Stimulated activated CD8-positive, alpha-beta memory T cell treated with anti-CD3 and anti-CD28 coated beads, Interleukin-4, amount 100 ng/mL, for 4 hours (primary cell): ENCODE results near the gene ALDH2.
"Not testable (repeated sequence)": the region's sequence is repeated elsewhere in the genome, so short reads cannot be mapped to it uniquely, and the experiment has no call there.

Experiments used
- DNase-seq, 2 donors: peaks; one replicate each; pipeline ENCODE4 v3.0.0-alpha.2; 2020; ENCODE audit warnings: low read depth in 2 of 2, low spot score in 1 of 2

ALDH2 gene

GRCh38 chr12:111766608-111767361 is at the start of gene ALDH2:
Gene ALDH2, plus strand, starts transcription at chr12:111766933. Its CDS starts 50 bp downstream, at chr12:111766983.
- DNase-seq, result peak in 1 of 2 donors; percentile 8

DNA sequence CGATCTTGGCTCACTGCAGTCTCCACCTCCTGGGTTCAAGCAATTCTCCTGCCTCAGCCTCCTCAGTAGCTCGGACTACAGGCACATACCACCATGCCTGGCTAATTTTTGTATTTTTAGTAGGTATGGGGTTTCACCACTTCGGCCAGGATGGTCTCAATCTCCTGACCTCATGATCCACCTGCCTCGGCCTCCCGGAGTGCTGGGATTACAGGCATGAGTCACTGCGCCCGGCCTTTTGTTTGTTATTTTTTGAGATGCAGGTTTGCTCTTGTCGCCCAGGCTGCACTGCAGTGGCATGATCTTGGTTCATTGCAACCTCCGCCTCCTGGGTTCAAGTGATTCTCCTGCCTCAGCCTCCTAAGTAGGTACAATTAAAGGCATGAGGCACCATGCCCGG is 47.4 kb upstream of the ALDH2 start:
- DNase-seq, result not testable (repeated sequence)

DNA sequence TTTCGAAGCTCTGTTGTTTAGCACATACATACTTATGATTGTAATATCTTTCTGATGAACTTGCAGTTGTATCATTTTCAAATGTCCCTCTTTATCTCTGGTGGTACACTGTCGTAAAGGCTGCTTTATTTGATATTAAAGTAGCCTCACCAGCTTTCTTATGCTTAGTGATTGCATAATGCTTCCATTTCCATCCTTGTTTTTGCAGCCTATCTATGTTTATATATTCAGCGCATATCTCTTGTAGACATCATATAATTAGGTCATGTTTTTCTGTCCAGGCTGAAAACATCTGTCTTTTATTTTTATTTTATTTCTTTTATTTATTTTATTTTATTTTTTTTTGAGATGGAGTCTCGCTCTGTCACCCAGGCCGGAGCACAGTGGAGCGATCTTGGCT is 46.3 kb upstream of the ALDH2 start:
- no peak for DNase-seq

- not testable (repeated sequence) for DNase-seq
These were observed 42.9 kb upstream of the ALDH2 start for GRCh38 chr12:111723646-111724360.

DNA sequence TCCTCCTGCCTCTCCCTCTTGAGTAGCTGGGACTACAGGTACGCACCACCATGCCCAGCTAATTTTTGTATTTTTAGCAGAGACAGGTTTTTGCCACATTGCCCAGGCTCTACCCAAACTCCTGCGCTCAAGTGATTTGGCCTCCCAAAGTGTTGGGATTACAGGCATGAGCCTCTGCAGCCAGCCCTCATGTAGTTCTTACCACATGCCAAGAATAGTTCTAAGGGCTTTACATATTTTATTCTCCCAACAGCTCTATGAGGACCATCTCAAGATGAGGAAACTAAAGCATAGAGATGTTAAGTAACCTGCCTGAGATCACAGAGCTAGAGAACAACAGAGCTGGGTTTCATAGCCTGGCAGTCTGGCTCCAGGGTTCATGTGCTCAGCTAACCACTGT is 37.9 kb upstream of the ALDH2 start:
- DNase-seq, result no peak

GRCh38 chr12:111730420-111730819 is 36.3 kb upstream of the ALDH2 start:
- no peak for DNase-seq

- no peak for DNase-seq
These were observed 33.9 kb upstream of the ALDH2 start for GRCh38 chr12:111732786-111733185.

GRCh38 chr12:111733340-111733915 is 33.3 kb upstream of the ALDH2 start:
- no peak for DNase-seq

- DNase-seq, result not testable (repeated sequence)
These were observed 27.2 kb upstream of the ALDH2 start for GRCh38 chr12:111739524-111739923.

DNA sequence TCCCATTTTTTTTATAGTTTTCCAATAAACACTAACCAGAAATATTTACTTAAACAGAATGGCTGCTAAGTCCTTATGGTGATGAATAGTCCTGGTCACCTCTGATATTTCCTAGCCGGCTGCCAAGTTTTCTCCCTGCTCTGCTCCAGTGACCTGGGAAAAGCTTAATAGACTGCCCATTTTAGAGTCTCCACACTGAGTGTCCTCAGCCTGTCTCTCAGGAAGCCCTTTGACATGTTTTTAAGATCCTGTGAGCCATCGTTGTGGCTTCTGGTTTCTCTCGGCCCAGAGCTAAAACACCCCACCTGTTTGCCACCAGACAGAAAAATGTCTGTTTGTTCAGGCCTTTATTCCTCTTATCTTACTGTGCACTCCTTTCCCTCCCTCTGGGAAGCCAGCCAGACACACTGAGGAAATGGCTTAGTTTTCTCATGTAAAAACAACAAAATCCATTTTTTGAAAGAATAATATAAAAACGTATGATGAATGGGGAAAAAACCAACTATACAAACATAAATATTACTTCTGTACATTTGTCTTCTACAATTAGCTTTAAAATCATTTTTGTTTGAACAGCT is 25.4 kb upstream of the ALDH2 start:
- DNase-seq, result no peak

- DNase-seq, result no peak
These were observed 21.5 kb upstream of the ALDH2 start for GRCh38 chr12:111745211-111745610.

DNA sequence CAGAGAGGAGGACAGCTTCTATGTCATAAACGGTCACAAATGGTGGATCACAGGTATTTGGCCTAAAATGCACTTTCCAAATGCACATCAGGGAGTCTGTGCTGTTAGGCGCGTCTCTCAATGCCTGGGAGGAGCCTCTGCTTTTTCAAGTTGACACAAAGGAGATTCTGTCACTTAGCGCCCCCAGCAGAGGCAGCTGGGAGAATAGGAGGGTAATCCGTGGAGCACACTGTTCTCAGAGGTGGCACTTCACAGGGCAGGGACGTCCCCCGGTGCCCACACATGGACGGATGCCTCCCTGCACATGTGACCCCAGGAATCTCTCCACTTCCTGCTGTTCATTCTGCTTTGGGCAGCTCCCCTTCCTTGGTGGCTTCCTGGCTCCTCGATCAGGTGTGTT is 19.4 kb upstream of the ALDH2 start:
- no peak for DNase-seq

DNA sequence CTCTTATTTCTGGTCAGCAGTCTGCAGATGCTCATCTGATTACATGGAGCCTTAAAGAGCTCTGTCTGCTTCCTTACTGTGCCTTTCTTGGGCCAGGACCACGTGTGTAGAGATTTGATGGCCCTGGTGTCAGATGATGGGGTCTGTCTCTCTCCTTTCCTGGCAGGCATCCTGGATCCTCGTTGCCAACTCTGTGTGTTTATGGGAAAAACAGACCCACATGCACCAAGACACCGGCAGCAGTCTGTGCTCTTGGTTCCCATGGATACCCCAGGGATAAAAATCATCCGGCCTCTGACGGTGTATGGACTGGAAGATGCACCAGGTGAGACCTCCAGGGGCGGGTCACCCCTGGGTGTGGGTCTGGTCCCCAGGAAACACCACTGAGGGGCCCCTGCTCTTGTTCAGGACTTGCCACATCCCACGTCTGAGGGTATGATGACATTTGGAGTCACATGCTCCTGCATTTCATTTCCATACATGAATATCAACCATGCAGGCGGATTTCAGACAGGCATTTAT is 18.5 kb upstream of the ALDH2 start:
- DNase-seq, result no peak

- DNase-seq, result no peak
These were observed 17.9 kb upstream of the ALDH2 start for GRCh38 chr12:111748867-111749266.

- no peak for DNase-seq
These were observed 17.3 kb upstream of the ALDH2 start for GRCh38 chr12:111749391-111749790.

DNA sequence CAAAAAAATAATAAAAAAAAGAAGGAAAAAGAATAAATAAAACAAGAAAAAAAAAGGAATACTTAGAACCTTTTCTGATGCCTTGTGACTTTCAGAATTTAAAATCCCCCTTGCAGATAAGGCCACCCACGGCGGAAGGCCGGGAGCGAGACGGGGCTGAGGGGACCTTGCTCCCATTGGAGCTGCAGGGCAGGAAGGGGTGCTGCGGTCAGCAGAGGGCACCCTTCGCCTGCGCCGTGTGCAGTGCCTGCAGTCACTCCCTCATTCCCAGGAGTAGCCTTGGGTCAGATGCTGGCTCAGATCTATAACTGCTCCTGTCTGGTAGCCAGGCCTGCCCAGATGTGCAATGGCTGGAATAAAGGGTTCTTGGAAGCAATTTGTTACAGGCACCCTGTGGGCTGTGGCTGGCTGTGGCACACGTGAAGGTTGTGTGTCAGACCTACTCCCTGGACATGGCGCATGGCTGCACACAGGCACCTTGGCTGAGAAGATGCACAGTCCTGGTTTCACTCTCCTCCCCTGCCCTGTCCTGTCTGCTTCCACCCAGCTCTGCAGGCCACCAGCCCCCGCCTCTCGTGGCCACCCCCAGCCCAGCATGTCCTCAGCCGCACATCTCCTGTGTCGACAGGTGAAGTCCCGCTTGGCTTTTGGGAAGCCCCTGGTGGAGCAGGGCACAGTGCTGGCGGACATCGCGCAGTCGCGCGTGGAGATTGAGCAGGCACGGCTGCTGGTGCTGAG is 13.4 kb upstream of the ALDH2 start:
- DNase-seq, result no peak

- no peak for DNase-seq
These were observed 12.1 kb upstream of the ALDH2 start for GRCh38 chr12:111754671-111755070.

DNA sequence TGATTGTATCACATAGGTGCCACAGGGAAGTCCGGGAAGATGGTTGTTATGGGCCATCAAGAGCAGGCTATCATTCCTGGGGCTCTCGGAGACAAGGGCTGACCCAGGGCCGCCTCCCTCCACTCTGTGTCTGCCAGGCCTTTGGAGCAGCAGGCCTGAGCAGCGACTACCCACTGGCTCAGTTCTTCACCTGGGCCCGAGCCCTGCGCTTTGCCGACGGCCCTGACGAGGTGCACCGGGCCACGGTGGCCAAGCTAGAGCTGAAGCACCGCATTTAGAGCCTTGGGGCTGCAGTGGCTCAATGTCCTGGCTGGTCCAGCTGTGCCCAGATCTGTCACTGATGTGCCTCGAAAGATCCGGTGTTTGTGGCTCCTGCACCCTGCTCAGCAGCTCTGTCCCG is 10.5 kb upstream of the ALDH2 start:
- DNase-seq, result no peak

GRCh38 chr12:111756681-111757080 is 10.1 kb upstream of the ALDH2 start:
- DNase-seq, result no peak

DNA sequence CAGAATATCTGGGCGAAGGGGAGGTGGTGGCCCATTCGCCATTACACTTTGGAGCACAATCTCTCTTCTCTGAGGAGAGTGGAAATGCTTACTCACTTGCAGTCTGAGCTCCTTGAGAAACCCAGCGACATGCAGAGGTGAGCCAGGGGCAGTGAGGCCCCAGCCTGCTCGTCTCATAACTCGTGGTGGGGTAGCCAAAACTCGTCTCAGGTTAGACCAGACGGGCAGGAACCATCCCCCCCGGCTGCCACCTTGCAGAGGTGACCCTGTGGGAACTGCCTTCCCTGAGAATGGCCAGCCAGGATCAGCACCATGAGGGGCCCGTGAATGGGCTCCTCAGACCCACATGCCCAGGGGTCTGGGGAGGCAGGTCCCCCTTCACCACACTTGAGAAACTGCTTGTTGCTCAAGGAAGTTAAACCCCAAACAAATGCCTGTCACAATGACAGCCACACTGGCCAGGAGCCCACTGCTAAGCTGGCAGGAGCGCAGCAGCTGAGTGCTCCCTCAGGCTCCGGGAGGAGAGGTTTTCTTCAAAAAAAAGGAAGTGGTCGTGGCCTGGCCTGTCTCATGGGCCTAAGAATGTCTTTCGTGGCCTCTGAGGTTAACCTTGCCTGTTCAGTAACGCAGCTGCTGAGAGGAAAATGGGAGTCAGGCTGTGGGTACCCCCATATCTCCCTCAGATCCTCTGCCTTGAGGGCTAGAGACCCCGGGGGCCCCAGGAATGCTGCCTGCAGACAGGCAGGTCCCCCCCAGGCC is 9.2 kb upstream of the ALDH2 start:
- DNase-seq, result no peak
